ENCODE measurements around the gene EGLN1. TPM values are rescaled to one million over a fixed set of nuclear protein-coding genes. Genes with fewer than 3 reads are reported as not detected.
A peak's percentile ranks its signal among the peaks of the same experiment; 100 is the strongest.

EGLN1 gene
- total RNA-seq, 1 donor from 2014 or later: 50.7 TPM

DNA sequence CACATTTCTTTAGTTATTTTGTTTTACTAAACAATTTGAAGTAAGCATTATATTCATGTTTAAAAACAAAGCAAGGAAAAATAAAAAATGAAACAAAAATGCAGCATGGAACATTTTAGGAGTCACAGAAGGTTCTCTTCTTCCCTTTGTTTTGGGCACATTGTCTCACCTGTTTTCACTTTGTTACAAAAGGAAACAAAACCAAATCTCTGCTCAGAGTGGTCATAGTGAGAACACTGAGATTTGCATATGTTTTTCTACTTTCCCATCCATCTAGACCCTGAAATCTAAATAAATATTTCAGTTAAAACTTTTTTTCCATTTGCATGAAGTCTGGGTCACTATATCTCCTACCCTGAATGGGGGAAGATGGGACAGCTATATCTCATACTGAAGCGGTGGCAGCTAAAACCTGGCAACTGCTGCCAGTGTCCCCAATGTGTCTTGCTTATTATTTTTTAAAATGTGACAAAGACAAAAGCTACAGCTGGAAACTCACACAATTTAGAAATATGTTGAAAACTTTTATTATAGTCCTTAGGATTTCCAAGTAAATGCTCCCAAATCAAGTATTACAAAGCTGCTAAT is 87.9 kb downstream of the EGLN1 start:
- DNase-seq (ENCODE audit: low read depth in 2 of 2): no peak

- no peak for DNase-seq (ENCODE audit: low read depth in 2 of 2)
These were observed 89.3 kb downstream of the EGLN1 start for GRCh38 chr1:231332761-231333160.

GRCh38 chr1:231329483-231329882 is 92.6 kb downstream of the EGLN1 start:
- no peak for DNase-seq (ENCODE audit: low read depth in 2 of 2)

GRCh38 chr1:231327617-231328016 is 94.5 kb downstream of the EGLN1 start:
- DNase-seq (ENCODE audit: low read depth in 2 of 2): no peak

DNA sequence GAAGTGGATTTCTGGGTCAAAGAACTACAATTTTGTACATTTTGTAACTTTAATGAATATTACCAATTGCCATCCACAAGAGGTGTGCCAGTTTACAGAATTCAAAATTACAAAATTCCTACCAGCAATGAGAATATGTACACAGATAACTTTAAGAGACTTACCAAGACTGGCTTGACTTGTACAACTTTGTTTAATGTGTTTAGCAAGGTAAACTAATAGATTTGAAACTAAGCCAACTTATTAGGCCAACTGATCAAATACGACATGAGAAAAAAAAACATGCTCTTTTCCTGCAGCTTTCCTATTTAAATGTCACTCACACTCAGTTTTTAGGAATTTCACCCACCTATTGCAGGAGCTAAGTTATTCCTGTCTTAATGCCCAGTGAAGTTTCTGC is 95.8 kb downstream of the EGLN1 start:
- no peak for DNase-seq (ENCODE audit: low read depth in 2 of 2)

DNA sequence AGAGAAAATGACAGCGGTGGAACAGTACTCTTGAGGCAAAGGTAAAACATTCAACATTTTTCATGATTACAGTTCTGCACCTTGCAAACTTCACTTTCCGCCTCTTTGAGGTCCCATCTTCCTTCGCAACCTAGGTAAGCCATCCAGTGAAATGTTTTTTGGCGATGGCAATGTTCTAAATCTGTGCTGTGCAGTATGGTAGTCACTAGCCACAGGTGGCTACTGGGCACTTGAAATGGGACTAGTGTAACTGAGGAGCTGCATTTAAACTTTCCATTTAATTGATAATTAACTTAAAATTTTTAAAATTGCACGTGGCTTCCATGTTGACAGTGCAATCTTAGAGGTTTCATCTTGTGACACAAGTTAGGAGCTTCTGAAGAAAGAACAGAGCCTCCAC is 97.4 kb downstream of the EGLN1 start:
- no peak for DNase-seq (ENCODE audit: low read depth in 2 of 2)

GRCh38 chr1:231322880-231323530 is 99.1 kb downstream of the EGLN1 start:
- no peak for DNase-seq (ENCODE audit: low read depth in 2 of 2)

DNA sequence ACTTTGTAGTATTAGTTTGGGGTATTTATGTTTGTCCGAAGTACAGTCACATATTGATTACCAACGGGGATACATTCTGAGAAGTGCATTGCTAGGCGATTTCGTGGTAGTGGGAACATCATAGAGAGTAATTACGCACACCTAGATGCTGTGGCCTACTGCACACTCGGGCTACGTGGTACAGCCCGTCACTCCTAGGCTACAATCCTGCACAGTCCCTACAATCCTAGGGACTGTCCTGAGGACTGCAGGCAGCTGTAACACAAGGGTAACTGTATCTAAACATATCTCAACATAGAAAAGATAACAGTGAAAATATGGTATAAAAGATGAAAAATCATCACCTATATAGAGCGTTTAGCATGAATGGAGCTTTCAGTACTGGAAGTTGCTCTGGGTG is 103.0 kb downstream of the EGLN1 start:
- DNase-seq (ENCODE audit: low read depth in 2 of 2): no peak

GRCh38 chr1:231318568-231318967 is 103.5 kb downstream of the EGLN1 start:
- DNase-seq (ENCODE audit: low read depth in 2 of 2): no peak

DNA sequence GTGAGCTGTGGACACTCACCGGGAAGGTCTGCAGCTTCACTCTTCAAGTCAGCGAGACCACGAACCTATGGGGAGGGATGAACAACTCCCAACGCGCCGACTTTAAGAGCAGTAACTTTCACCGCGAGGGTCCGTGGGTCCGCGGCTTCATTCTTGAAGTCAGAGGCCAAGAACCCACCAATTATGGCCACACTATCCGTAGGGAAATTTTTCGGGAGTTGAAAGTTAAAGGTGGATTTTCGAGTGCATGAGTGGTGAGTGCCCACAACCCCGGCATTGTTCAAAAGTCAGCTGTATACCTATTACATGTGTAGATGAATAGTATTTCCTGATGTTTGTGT is 104.1 kb downstream of the EGLN1 start:
- no peak for DNase-seq (ENCODE audit: low read depth in 2 of 2)

DNA sequence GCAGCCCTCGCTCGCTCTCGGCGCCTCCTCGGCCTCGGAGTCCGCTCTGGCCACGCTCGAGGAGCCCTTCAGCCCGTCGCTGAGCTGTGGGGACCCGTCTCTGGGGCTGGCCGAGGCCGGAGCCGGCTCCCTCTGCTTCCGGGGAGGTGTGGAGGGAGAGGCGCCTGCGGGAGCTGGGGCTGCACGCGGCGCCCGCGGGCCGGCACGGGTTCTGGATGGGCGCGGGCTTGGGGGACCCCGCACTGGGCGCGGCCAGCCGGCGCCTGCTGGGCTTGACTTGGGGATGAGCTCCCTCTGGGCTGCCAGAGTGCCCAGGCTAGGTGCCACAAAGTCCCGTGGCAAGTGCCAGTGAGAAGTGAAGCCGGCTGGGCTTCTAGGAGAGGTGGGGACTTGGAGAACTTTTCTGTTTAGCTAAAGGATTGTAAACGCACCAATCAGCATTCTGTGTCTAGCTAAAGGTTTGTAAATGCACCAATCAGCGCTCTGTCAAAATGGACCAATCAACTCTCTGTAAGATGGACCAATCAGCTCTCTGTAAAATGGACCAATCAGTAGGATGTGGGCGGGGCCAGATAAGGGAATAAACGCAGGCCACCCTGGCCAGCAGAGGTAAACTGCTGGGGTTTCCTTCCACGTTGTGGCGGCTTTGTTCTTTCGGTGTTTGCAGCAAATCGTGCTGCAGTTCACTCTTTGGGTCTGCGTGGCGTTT is 104.6 kb downstream of the EGLN1 start:
- DNase-seq (ENCODE audit: low read depth in 2 of 2): no peak

DNA sequence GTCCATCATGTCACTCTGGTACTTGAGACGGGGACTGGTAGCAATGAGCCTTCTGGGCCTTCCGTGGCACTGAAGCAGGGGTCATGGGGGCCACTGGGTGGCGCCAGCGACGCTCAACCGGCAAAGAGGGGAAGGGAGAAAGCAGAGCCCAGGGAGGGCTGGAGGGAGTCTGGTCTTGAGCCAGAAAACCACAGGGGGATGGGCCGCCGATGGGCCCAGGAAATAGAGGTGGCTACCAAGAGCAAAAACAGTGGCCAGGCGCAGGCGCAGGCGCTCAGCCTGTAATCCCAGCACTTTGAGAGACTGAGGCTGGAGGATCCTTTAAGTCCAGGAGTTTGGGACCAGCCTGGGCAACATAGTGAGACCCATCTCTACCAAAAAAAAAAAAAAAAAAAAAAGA is 106.2 kb downstream of the EGLN1 start:
- peak in 1 of 2 donors; percentile 48 for DNase-seq (ENCODE audit: low read depth in 2 of 2)

Other genes starting within 250 kb of the EGLN1 start
- 39.3 and 43.3 TPM in 2 replicates for gene GNPAT, start 181.1 kb downstream of the EGLN1 start, total RNA-seq
- 16.4 and 21.9 TPM in 2 replicates for gene EXOC8, start 84.4 kb downstream of the EGLN1 start, total RNA-seq
- gene SPRTN, start 84.0 kb downstream of the EGLN1 start, total RNA-seq: 12.3 and 13.9 TPM in 2 replicates
- 26.7 and 28.2 TPM in 2 replicates for gene TSNAX, start 106.4 kb upstream of the EGLN1 start, total RNA-seq
- gene DISC1, start 204.5 kb upstream of the EGLN1 start, total RNA-seq: 4.5 and 6.2 TPM in 2 replicates